NCI-H69 (cell line): Measurements from ENCODE around the gene NHERF1.

Experiments used
- DNase-seq: peaks from one replicate; lab custom pipeline; 2025; lab: John Stamatoyannopoulos, UW

NHERF1 gene

GRCh38 chr17:74768069-74768762 lies 19.8 kb downstream of the NHERF1 start:
- DNase-seq = peak; percentile 42

DNA sequence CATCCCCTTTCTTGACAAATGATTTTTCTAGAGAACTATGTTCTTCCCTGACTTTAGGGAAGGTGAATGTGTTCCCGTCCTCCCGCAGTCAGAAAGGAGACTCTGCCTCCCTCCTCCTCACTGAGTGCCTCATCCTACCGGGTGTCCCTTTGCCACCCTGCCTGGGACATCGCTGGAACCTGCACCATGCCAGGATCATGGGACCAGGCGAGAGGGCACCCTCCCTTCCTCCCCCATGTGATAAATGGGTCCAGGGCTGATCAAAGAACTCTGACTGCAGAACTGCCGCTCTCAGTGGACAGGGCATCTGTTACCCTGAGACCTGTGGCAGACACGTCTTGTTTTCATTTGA lies 20.3 kb downstream of the NHERF1 start:
- no peak for DNase-seq

DNA sequence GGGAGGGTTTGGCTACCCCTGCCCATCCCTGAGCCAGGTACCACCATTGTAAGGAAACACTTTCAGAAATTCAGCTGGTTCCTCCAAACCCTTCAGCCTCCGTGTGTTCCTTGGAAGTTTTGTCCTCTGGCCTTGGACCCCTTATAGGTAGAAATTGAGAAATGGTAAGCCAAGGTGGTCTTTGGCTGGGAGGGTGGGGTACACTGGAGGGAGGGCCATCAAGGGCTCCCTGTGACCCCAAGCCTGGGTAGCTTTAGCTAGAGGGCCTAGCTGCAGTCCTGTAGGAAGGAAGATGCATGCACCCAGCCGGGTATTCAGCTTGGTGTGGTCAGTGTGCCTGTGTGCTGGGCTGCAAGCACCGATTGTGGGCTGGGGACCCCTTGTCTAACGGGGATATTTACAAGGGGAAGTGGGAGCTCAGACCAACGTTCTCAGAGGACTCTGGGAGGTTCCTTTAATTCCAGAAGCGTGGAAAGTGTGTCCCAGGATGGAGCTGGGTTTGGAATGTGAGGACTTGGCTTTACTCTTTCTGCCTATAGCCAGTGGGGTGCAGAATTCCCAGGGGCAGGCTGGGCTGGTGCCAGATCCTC lies 20.9 kb downstream of the NHERF1 start:
- no peak for DNase-seq

DNA sequence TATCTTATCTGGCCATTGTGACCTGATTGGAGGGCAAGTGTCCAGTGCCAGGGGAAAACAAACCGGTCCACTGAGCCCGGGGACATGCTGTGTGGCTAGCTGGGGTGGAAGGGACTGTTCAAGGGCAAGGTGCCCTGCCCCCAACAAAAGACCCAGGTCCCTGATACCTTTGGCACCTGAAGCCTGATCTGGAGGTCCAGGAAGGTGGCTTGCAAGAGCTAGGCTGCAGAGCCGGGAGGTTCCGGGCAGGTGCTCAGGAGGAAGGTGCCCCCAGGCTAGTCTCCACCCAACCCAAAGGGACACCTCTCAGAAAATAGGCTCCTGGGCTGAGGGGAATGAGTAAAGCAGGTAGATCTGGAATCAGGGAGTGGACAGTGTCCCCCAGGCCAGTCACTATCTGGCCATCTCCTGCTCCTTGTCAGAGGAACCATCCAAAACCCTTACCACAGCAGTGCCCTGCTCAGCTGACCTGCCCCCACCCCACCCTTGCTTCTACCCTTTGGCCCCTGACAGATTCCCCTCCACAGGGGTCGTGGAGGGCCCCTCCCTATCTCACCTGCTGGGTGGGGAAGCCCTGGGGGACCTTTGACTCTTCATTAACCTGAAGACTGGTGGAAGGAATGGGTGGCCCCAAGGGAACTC lies 21.5 kb downstream of the NHERF1 start:
- DNase-seq = no peak

DNA sequence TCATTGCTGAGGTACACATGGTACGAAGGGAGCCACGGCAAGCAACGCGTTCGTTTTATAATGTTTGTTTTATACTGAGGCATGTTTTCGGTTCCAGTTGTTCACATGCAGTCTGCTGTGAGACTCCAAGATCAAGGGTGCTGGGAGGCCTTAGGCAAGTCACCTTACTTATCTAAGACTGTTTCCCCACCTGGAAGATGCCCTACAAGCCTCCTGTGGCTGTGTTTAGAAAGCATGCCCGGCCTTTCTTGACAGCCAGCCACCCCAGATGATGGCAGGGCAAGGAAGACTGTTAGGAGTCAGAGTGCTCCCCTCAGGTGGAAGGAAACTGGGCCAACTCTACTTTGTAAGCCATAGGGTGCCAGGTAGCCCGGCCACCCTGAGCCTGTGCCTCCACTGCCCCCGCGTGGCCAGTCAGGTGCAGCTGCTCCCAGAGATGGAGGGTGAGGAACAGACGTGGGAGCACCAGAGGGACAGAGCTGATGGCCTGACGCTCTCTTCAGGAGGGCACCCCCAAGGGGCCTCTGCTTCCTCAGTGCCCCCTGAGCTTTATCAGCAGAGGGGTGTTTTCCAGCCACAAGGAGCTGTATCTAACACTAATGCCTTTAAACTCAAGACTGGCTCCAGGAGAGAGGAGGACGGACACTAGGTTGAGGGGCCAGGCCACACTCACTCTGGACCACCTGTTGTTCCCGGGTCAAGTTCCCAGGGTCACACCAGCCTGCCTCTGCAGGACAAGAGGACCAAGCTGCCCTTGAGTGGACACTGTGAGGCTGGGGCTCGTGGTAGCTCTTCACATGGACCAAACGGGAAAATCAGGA lies 22.3 kb downstream of the NHERF1 start:
- peak; percentile 57 for DNase-seq

- DNase-seq = no peak
Observed at GRCh38 chr17:74771319-74771914, 23.0 kb downstream of the NHERF1 start.

- no peak for DNase-seq
Observed at GRCh38 chr17:74772053-74772452, 23.6 kb downstream of the NHERF1 start.

DNA sequence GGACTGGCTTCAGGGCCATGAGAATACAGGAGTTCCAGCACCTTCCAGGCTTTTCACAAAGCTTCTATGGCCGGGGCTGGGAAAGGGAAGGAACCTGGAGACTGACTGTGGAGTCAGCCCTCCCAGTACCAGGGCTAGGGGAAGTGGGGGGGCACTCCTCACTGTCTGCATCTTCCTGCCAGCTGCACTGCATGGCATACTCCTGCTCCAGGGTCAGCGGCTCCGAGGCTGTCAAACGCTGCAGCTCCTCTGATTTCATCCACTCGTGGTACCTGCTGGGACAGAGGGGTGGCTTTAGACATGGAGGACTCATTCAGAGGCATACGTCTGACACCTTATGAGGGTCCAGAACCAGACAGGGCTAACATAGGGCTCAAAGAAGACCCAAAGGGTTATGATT lies 25.0 kb downstream of the NHERF1 start:
- DNase-seq = no peak

DNA sequence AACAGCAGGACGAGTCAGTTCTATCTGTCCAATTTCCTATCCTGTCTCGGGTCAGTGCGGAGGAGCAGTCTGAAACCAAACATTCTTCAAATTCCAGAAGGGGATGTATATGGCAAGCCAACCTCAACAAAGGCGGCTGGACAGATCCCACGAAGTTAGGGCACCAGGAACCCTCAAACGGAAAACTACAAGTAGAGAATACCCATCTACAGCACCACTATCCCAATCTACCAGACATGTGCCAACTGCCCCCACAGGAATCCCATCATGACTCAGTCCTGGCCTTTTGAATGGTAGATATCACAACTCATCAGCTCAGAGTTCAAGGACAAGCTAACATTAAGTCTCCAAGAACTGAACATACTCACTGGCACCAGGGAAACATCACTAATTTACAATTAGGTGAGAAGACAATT lies 25.5 kb downstream of the NHERF1 start:
- no peak for DNase-seq

- DNase-seq = no peak
Observed at GRCh38 chr17:74775409-74776043, 27.1 kb downstream of the NHERF1 start.

DNA sequence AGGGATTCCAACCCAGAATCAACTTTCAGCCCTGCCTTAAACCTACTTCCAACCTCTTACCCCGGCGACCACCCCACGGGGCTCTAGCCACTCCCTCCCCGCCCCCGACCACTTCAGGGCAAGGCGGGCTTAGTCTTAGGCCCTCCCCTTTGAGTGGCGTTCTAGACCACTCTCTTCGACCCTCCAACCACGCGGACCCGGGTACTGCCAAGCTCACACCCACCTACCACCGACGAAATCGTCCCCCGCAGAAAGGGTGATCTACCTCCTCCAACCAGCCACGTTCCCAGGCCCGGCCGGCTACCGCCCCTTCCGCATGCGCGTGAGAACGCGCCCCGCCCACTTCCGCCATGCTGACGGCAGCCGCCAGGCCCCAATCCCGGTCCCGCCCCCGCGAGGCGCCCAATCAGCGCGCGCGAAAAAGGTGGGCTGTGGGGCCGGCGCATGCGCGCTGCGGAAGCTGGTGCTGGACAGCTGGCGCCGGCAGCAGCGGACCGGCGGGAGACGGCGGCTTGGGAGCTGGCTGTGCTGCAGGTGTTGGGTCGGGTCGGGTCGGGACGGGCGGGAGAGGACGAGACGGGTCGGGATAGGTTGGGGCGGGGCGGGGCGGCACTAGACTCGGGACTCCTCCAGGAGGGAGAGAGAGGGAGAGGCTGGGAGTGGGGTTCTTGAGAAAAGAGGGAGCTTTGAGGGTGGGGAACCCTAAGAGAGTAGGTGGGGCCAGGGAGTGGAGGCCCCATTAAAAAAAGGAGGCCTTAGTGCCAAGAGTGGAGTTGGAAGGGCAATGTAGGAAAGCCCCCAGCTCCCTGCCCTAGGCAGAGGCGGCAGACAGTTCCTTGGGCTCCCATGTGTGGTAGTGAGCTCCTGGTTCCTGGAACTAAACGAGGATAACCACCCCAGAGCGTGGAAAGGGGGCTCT lies 27.9 kb downstream of the NHERF1 start, which contains the start of gene NAT9:
TSS of gene NAT9 (minus strand) at position 302 of the 919 bp plus-strand sequence. CDS start 647 bp downstream, outside the sequence.
- DNase-seq = peak; percentile 98

GRCh38 chr17:74776990-74777389 lies 28.6 kb downstream of the NHERF1 start:
- DNase-seq = peak; percentile 19

DNA sequence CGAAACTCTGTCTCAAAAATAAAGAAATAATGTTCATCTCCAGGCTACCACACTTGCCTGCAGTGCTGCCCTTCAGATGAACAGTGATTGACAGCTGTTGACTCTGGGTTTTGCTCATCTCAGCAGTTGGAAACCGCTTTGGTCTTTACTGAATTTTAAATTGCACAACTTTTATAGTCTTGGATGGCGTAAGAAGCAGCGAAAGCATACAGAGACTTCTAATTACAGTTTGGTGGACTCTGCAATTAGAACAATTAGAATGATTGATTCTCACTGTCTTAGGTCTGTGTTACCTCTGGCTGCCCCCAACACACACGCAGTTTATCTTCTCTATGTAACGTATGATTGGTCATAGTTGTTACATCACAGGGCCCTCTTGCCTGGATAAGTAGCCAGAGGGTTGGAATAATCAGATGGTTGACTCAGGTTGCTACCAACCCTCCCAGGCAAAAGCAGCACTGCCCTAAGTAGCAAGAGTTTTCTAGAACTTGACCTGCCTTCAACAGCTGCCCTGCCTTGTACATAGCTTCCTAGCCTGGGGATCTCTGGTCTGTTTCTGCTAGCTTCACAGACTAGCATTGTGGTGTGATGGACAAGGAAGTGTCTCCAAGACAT lies 29.6 kb downstream of the NHERF1 start:
- peak; percentile 29 for DNase-seq

DNA sequence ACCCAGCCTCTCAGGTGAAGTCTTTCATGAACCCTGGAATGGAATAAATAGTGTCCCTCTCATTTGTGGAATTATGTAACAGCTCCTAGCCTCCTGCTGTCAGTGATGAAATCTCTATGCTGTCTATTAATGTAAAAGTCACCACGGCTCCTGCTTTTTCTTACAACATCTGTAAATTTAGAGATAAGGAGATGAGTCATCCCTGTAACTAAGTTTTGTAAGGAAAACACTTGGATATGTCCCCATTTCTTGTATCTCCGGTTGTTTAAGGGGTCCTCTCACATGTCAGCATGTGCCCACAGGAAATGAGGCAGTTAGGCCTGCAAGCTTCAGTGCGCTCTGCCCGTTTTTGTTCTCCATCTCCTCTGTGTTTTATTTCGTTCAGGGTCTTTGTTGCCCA lies 30.5 kb downstream of the NHERF1 start:
- no peak for DNase-seq

- DNase-seq = no peak
Observed at GRCh38 chr17:74779501-74779900, 31.1 kb downstream of the NHERF1 start.

DNA sequence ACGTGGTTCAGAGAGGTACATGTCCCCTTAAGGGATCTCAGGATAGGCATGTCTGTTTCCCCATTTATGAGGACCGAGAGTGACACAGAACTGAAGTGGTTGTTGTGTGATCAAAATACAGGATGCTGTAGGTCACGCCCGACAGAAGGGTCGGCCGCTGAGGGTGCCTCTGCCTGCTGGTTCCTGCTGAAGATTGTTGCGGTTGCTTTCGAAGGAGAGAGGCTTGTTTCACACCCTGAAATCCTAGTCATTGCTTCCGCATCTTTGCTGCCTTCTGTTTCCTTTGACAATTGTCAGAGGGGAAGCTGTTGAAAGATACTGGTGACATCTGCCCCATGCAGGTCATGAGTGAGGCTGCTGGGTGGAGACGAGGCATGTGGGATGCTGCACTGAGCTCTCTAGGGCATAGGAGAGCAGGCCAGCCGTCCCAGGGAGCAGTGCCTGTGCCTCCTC lies 31.5 kb downstream of the NHERF1 start:
- DNase-seq = no peak

GRCh38 chr17:74780443-74781238 lies 32.2 kb downstream of the NHERF1 start:
- DNase-seq = no peak

- DNase-seq = no peak
Observed at GRCh38 chr17:74782571-74782970, 34.1 kb downstream of the NHERF1 start.
